Activated CD4-positive, alpha-beta T cell treated with anti-CD3 and anti-CD28 coated beads, Interleukin-2, amount 50 U/mL, for 24 hours (primary cell): Measurements from ENCODE around the gene WNT7B.

Source experiments
- DNase-seq, 2 donors: peaks; one replicate each; pipeline ENCODE4 v3.0.0-alpha.2; 2020; ENCODE audit warnings: low read depth in 1 of 2, low spot score in 1 of 2

WNT7B gene

DNA sequence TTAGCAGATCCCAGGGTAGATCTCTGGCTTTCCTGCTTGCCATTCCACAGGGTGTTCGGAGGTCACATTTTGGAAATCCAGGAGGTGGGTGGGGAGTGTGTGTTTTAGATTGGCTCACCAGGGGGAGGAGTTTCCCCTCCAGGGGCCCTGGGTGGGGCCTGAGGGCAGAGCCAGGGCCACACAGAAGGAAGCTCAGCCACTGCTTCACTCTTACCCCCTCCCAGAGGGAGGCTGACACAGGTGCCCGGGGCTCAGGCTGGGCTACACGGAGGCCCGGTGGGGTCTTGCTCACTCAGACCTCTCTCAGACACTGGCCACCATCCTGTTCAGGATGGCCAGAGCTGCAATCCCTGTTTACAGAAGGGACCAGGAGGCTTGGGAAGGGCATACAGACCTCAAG is 2.5 kb downstream of the WNT7B start:
- no peak for DNase-seq

DNA sequence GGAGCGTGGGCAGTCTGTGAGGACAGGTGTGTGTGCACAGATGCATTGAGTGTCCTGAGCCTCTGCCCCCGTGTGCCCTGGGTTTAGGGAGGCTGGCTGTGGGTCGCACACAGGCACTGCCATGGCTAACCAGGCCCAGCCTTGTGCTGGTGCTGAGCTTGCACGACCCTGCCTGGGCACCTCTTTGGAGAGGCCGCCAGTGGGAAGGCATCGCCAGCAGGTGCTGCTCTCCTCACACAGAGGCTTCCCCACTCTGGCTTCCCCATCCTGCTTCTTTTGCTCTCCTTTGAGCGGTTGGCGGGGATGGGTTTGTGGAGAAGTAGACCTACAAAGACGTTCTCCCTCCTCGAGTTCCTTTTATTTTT is 4.1 kb downstream of the WNT7B start:
- DNase-seq = no peak

DNA sequence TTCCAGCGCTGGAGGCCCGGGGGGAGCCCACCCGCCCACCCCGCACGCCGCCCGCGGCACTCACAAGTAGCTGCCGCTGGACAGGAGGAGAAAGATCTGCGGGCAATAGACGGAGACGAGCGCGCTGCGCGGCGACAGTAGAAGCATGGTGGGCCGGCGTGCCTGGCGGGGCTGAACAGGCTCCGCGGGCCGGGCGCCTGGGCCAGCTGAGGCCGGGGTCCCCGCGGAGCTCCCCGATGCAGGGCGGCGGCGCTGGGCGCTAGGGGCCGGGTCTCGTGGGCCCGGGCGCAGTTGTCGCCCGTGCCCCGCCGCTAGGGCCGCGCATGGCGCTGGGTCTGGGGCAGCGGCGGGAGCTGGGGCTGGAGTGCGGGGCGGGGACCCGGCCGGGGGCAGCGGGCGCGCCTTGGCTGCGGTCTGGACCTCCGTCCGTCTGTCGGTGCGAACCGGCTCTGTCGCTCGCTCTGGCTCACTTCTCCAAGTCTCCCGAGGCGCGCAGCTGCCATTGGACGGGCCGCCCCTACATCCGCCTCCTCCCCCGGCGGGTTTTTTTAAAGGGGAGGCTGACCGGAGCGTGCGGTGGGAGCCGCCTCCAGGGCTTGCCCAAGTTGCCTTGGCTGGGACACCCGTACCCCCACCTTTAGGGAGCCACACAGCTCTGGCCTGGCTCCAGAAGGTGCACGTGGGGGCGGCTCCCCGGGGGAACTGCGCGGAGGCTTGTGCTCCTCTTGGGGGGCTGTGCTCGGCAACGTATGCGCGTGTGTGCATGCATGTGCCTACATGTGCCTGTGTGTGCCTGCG is 4.7 kb downstream of the WNT7B start:
- DNase-seq = no peak

DNA sequence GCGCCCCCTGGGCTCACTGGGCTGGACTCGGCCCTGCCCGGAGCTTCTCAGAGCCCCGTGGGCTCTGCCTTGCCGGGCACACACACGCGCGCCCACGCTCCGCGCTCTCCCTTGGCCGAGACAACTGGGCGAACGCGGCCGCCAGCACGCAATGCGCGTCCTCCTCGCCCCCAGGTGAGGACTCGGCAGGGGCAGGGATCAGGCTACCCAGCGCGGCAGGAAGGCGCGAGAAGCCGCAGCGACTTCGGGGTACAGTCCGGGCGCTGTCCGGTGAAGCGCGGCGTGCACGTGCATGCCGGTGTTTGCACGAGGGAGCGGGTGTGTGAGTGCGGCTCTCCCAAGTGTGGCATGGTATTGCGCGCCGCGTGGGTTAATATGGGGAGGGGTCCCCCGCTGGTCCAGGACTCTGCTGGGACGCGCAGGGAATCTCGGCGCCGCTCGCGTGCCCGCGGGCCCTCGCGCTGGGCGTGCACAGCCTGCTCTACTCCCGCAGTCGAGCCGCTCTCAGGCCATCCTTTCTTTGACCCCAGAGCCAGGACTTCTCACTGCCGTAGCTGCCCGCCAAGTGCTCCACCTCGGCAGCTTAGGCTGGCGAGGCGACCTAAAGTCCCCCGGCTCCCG is 5.4 kb downstream of the WNT7B start:
- DNase-seq = no peak

- DNase-seq = no peak
These were observed 6.1 kb downstream of the WNT7B start for GRCh38 chr22:45970705-45971407.

GRCh38 chr22:45969801-45970470 is 7.0 kb downstream of the WNT7B start:
- no peak for DNase-seq

GRCh38 chr22:45969414-45969799 is 7.6 kb downstream of the WNT7B start:
- DNase-seq = no peak

- DNase-seq = no peak
These were observed 8.1 kb downstream of the WNT7B start for GRCh38 chr22:45968751-45969413.

DNA sequence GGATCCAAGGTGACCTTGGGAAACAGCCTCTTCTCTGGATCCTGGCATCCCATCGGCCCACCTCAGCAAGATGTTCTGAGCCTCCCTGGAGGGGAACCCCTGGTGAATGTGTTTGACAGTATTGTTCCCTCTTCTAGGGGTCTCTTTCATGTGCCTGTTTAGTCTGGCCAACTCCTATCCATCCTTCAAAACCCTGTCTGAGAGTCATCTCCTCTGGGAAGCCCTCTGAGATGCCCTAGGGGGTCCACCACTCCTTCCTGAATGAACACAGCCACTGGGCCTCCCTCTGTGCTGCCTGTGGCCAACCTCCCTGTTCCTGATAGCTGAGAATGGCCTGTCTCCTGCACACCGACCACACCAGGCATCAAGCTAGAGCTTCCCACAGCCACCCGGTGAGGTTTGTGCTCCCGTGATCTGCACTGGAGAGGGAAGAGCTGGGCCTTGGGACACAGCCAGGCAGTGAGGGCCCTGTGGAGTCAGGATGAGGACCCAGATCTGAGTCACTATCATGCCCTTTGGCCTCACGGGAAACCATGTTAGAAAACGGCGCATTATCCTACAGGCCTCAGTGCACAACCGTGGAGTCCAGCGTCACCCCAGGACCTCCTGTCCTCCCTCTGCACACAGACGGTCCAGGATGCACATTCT is 8.8 kb downstream of the WNT7B start:
- no peak for DNase-seq

DNA sequence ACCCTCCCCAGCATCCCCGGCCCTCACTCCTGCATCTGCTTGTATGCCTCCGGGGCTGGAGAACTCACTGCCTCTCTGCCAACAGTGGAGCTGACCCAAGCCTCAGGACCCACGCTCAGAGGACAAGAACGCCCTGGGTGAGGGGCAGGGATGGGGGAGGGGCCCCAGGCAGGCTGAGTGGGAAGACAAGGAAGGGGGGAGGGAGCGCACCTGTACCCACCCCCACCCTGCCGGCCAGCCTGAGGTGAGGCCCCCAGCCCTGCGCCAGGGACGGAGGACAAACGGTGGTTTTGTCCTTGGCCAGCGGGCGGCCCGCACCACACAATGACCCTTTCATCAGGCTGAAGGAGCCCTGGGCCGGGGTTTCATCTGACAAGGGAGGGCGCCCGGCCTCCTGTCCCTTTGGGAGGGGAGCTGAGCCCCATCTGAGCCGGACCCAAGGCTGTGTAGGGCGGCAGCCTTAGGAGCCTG is 10.0 kb downstream of the WNT7B start:
- no peak for DNase-seq

DNA sequence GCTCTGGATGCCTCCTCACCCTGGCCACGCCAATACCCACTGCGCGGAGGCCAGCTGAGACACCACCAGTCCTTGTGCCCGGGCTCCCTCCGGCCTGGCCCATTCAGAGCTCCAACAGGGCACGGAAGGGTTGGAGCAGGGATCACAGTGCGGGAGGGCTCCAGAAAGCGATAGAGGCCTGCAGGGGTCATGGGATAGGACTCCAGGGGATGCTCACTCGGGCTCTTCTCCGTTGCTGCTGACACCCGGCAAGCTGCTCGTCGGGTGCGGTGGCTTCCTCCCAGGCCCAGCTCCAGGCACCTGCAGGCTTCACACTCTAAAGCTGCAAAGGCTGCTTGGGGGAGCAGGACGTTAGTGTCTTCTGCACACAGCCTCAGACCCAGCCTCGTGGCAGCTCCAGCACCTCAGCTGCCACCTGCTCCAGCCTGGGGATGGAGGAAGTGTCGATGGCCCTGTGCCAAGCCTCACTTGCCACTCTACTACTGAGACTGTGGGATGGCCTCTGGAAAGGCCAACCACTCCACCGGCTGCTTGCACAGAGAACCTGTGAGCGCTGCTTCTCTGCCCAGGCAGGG is 10.6 kb downstream of the WNT7B start:
- DNase-seq = no peak

GRCh38 chr22:45965563-45965962 is 11.4 kb downstream of the WNT7B start:
- DNase-seq = no peak

DNA sequence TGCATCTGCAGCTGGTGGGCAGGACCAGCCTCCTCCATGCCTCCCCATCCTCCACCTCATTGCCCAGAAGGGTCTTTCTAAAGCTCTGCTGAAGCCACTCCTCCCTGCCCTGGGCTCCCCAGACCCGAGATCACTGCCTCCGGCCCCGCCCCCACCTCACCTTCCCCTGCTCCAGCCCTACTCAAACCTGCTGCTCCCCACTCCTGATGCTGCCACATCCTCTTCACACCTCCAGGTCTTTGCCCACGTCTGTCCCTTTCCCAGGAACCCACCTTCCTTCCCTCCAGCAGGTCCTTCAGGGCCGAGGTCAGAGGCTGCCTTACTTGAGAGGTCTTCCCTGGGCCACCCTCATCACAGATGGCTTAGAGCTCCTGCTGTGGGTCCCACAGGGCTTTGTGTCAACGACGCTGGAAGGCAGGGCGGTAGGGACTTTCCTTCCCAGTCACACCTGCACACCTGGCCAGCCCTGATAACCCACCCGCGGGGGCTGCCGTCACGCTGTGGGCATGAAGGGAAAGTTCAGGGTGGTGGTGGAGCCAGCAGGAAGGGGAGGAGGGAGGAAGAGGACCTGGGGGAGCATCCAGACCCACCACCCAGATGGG is 11.9 kb downstream of the WNT7B start:
- no peak for DNase-seq

DNA sequence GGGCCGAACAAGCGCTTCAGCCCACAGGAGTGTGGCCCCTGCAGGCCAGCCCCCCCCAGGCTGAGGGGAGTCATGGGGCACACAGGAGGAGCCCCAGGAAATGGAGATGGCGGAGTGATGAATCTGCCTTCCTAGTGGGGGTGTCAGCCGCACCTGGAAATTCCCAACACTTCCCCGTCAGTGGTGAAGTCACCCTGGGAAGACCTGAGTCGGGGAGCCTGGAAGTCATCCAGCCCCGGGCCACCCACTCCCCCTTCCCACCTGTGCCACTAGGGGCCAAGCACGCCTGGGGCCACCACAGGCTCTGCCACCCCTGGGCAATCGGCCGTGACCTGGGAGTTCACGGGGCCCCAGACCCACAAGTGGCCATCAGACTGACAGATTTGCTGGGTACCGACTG is 12.6 kb downstream of the WNT7B start:
- no peak for DNase-seq

DNA sequence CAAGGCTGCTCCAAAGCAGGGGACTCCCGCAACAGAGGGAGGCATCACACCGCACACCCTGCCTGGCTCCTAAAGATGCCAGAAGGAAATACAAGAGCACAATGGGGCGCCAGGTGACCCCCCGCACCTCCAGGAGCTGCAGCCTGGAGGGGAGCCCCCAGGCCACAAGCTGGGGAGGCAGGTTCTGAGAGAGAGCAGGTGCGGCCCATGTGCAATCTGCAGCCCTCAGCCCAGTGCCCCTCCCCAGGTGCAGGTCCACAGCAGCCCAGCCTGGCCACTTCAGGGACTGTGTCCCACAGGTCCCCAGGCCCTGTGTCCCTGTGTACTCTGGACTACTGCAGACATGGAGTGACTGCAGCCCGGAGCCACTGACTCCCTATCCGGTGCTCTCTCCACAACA is 13.1 kb downstream of the WNT7B start:
- DNase-seq = no peak

- no peak for DNase-seq
These were observed 14.1 kb downstream of the WNT7B start for GRCh38 chr22:45962756-45963324.

DNA sequence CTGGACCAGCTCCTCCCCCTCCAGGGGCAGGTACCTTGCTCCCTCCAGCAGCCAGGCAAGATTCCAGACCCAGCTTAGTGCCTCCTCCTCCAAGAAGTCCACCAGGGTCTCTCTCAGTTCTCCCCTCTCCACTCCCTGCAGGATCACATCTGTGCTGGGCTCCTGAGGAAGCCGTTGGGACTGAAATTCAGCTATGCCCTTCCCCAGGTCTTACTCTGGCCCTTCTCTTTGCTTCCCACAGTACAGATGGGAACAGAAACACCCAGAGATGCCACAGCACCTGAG is 14.6 kb downstream of the WNT7B start:
- no peak for DNase-seq

- no peak for DNase-seq
These were observed 15.1 kb downstream of the WNT7B start for GRCh38 chr22:45961679-45962433.
